Testis (tissue), 2 donors: Measurements from ENCODE around the gene LMTK3.

Experiments
- POLR2A ChIP-seq: fragments of 450-650 bp; IDR thresholded peaks from one replicate; pipeline ENCODE4 v1.6.1; 2017; ENCODE audit warnings: antibody characterized with exemption, mild to moderate bottlenecking, moderate library complexity
- TF ChIP-seq, protein P1 (sequence below), 3 experiments: fragments of 450-650 bp in 2 of 3; fragments of 200-600 bp in 1 of 3; sonication (generic) in 1 of 3; IDR thresholded peaks; one replicate each; pipeline ENCODE4 v1.5.1; 2016 to 2019; ENCODE audit warnings: antibody characterized with exemption in 3 of 3, mild to moderate bottlenecking in 2 of 3, moderate library complexity in 1 of 3

DNA sequence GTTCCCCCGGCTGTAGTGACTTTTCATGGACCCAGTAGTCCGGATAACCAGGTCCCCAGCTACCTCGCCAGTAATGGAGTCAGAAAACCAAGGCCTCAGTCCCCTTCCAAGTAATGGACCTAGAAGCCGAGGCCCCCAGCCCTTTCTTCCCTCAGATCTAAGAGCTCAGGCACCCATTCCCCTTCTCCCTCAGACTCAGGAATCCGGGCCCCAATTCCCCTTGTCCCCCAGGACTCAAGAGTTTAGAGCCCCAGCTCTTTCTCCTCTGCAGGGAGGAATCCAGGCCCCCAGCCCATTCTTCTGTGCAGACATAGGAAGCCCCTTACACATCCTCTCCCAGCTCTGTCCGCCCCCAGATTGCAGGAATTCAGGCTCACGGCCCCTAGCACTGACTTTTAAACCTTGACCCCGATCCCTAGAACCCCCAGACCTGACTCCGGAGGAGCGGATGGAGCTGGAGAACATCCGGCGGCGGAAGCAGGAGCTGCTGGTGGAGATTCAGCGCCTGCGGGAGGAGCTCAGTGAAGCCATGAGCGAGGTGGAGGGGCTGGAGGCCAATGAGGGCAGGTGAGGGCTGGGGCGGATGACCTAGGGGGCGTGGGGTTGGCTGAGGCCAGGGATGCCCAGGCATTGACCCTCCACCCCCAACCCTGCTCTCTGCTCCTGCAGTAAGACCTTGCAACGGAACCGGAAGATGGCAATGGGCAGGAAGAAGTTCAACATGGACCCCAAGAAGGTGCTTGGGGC lies 41.5 kb downstream of the LMTK3 start:
- TF ChIP-seq, protein P1, sequence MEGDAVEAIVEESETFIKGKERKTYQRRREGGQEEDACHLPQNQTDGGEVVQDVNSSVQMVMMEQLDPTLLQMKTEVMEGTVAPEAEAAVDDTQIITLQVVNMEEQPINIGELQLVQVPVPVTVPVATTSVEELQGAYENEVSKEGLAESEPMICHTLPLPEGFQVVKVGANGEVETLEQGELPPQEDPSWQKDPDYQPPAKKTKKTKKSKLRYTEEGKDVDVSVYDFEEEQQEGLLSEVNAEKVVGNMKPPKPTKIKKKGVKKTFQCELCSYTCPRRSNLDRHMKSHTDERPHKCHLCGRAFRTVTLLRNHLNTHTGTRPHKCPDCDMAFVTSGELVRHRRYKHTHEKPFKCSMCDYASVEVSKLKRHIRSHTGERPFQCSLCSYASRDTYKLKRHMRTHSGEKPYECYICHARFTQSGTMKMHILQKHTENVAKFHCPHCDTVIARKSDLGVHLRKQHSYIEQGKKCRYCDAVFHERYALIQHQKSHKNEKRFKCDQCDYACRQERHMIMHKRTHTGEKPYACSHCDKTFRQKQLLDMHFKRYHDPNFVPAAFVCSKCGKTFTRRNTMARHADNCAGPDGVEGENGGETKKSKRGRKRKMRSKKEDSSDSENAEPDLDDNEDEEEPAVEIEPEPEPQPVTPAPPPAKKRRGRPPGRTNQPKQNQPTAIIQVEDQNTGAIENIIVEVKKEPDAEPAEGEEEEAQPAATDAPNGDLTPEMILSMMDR (IDR thresholded peaks at IDR 0.05): no peak
- no peak for TF ChIP-seq POLR2A
